CD4-positive, alpha-beta T cell treated with Interleukin-12 subunit alpha and Interleukin-12 subunit beta, for 1 hour (primary cell): ENCODE results near the gene CPA2.
A peak's percentile ranks its signal among the peaks of the same experiment; 100 is the strongest.
"Not testable (repeated sequence)": the region's sequence is repeated elsewhere in the genome, so short reads cannot be mapped to it uniquely, and the experiment has no call there.

Source experiments
- DNase-seq: peaks from one replicate; pipeline ENCODE4 v3.0.0-alpha.2; 2020

CPA2 gene

DNA sequence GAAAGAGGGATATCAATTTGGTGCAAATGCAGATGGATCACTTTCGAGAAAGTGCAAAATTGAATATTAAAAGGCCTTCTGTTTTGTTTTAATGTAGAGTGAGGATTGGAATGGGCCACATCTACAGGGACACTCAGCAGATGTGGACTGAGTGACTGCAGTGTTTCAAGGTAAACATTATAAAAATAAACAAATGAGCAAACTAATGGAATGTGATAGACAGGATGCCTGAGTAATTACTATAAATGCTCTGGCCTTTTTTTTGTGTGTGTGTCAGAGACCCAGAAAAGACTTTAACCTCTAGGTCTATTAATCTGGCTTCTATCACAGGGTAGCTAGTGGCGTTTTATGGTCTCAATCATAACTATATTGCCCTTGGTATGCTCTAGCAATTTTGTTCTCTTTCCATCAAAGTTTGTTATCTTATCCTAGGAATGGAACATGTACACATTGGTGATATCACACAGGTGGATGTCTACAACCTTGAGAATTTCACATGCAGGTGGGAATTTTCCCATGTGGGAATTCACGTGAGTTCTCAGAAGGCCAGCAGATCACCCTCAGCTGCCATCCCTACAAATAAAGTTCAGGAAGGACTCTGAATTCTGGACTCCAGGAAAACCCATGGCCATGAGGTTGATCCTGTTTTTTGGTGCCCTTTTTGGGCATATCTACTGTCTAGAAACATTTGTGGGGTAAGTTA is at the start of gene CPA2:
TSS of gene CPA2 (plus strand) at position 606 of the 703 bp plus-strand sequence. CDS start at position 625, 19 bp downstream.
- DNase-seq = no peak

DNA sequence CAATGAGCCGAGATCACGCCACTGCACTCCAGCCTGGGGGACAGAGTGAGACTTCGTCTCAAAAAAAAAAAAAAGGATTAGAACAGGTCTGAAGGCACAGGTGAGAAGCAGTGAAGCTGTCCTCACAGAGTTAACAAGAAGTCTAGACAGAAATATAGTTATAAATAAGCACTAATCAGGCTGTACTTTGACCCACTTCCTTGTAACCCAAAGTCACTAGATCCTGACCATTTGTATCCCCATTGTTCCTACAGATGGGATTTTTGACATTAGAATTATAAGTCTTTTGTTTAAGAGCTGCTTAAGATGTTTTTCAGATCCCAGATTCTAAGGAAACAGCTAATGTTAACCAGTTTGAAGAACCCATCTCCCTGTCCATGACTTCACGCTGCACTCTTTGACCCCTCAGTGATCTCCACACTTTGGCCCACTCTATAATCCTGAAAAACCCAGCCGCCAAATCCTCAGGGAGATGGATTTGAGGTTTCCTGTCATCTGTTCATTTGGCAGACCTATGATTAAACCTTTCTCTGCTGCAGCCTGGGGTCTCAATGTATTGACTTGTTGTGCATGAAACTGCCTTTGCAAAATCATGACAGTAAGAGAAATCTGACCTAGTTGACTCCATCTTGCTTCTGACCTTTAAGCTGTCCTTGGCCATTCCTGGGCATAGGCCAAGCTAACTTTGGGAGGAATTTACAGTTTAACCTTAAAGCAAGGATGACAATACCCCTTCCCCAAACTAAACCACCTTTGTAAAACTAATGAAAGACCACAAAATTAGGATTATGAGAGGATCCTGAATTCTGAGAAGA is 47.6 kb upstream of the CPA2 start:
- DNase-seq = no peak

DNA sequence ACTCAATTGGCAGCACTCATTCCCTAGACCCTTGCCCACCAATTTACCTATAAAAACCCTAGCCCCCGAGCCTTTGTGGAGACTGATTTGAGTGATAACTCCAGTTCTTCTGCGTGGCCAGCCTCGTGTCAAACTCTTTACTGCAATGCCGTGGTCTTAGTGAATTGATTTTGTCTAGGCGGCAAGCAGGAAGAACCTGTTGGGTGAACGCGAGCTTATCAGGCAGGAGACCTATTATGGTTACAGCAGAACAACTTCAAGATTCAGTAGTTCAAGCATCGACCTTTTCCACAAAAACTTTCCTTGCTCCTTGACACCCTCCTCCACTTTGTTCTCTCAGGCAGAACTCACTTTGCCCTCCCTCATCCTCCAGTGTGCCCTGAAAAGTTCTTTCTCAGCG is 46.8 kb upstream of the CPA2 start:
- DNase-seq = no peak

DNA sequence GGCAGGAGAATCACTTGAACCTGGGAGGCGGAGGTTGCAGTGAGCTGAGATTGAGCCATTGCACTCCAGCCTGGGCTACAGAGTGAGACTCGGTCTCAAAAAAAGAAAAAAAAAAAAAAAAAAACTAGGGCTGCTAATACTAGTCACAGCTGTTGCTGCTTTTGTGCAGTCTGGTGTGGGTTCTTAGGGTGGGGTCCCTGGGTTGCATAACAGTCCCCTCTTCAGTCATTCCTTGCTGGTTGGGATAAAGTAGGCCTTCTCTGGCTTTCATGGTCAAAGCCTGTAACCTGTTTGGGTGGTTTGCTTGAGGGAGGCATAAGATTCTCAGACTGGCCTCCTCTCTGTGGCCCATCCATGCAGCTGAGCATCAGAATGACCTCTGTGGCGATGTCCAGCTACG is 44.9 kb upstream of the CPA2 start:
- DNase-seq = no peak

DNA sequence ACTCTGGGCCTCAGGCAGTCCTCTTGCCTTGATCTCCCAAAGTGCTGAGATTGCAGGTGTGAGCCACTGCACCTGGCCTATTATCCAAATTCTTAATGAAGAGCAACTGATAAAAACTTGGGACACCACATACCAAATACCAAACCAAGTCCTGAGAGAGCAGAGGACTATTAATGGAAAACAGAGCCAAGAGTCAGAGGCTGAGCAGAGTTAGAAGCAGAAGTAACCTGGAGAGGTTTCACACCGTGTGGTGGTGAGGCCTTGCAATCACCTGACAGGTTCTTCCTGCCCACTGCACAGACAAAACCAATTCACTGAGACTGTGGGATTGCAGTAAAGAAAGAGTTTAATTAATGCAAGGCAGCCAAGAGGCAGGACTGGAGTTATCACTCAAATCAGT is 43.0 kb upstream of the CPA2 start:
- no peak for DNase-seq

DNA sequence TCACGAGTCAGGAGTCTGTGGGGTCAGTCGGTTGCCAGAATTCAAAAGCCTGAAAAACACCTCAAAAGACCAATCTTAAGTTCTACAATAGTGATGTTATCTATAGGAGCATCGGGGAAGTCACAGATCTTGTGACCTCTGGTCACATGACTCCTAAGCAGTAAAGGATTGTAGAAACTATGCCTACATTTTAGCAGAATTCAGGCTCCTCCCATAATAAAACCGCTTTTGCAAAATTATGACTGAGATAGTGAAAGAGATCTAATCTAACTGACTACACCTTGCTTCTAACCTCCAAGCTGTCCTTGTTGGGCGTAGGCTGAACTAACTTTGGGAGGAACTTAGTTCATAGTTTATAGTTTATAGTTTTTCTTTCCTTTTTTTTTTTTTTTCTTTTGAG is 42.5 kb upstream of the CPA2 start:
- no peak for DNase-seq

DNA sequence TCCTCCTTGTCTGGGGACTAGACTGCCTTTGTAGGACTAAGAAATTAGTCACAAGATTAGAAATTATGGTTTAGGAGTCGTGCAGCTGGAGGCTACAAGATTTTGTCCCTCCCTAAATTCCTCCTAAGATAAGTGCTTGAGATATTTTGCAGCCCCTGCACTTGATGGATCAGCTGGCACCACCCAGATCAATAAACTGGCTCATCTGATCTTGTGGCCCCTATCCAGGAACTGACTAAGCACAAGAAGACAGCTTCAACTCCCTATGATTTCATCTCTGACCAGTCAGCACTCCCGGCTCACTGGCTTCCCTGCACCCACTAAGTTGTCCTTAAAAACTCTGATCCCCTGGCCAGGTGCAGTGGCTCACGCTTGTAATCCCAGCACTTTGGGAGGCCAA is 41.7 kb upstream of the CPA2 start:
- not testable (repeated sequence) for DNase-seq

DNA sequence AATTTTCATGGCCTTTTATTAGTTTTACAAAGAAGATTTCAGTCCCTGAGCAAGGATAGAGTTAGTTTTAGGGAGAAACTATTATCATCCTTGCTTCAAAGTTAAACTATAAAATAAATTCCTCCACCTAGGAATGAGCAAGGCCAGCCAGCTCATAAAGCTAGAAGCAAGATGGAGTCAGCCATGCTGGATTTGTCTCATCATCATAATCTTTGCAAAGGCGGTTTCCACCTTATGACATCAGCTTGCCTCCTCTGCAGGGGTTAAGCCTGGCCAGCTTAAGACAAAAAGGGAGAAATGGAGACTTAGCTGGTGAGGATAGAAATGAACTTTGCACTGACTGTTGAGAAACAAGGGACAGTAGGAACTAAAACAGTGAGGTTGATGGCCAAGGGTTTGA is 40.3 kb upstream of the CPA2 start:
- DNase-seq = no peak

DNA sequence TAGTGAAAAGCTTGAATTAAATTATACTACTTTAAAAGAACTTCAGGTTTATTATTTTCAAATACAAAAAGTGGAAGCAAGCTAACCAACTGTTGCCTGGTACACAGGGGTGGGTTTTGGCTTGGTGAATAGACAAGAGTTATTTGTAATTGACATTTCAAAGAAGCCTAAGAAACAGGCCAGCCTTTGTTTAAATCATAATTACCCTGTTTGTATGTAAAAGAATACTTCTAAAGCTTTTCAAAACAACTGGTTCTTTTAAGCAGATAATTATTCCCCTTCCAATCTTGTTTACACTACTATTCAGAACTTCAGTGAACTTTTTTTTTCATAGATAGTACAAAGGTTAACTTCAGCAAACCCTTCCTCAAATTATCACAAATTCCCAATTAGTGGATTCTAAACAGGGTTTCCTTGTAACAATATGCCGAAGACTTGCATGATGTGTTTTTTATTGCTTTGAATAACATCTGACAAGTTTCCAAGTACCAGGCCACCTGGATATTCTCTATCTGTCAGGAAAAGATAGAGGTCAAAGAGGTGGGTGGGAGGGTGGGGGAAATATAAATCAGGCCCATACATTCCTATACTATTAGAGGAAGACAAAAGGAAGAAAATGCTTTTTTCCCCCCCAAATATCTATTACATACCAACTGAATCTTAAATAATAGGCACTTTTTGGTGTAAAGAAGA is 38.6 kb upstream of the CPA2 start:
- no peak for DNase-seq

DNA sequence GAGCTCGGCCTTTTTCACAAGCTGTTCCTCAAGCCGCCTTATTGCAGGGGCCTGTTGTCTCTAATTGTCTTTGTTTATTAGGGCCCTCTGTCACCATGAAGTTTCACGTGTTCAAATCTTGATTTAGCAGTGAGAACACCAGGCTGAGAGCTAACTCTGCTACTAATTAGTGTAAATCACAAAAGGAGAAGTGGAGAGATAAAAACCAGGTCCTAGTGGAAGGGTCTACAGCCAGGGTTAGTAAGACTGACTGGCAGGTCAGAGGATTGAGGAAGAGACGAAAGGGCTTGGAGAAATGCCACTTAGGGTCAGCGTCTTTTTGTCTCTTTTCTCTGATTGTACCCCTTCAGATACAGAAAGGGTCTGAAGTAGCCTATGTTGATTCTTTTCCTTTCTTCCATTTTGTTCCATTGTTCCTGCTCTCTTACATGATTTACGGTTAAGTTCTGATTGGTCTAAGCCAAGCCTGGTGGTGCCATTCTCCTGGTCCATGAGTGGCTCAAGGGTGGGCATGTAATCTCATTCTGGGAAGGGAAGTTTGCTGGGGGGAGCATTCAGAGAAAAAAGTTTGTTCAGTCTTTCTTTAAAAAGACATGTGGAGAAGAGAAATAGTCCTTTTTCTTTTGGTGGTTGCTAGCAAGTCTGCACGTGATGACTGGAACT is 37.7 kb upstream of the CPA2 start:
- DNase-seq = no peak

DNA sequence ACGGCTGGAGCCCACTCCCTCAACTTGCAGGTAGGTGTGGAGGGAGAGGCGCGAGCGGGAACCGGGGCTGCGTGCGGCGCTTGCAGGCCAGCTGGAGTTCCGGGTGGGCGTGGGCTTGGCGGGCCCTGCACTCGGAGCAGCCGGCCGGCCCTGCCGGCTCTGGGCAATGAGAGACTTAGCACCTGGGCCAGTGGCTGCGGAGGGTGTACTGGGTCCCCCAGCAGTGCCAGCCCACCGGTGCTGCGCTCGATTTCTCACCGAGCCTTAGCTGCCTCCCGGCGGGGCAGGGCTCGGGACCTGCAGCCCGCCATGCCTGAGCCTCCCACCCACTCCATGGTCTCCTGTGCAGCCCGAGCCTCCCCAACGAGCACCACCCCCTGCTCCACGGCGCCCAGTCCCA is 36.7 kb upstream of the CPA2 start:
- DNase-seq = not testable (repeated sequence)

DNA sequence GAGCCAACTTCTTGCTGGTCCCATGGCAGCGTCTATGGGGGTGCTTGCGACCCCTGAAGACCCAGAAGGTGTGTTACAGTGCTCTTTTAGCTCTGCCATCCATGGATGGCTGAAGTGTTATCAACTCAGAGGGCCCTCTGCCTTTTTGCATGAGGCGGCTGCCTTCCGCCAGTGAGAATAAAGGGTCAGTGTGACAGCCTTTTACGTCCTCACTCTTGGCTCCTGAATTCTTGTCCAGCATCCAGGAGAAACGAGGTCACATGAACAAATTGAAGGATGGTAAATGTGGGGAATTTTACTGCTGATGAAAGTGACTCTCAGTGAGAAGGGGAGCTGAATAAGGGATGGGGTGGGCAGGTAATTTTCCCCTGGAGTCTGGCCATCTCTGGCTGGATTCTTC is 34.9 kb upstream of the CPA2 start:
- DNase-seq = no peak

DNA sequence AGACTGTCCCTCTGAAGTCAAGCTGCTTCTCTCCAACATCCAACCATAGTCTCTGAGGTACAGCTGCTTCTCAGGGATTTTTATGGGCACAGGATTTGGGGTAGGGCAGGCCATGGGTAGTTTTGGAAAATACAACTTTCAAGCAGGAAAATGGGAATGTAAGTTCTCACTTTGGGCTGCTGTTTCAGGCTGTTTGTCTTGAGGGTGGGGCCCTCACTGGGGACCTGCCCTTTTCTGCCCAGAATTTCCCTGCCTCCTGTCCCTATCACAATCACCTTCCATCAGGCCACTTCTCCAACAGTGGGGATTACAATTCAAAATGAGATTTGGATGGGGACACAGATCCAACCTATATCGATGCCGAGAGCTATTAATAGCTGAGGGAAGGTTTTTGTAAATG is 34.5 kb upstream of the CPA2 start:
- DNase-seq = no peak

DNA sequence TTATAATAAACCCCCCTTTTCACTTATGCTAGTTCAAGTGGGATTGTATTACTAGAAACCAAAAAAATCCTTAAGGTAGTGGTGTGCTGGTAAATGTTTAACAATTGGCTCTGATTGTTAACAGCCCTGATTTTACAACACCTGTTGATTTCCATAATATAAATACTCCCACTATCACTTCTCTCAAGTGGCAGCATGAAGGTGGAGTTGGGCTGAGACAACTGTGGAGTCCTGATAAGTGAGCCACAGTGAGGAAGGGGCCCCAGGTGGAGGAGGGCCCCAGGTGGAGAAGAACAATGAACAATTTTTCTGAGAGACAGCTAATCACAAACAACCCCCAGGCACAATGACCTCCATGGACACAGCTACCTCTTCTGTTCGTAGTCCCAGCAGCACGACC is 32.6 kb upstream of the CPA2 start:
- DNase-seq = no peak

DNA sequence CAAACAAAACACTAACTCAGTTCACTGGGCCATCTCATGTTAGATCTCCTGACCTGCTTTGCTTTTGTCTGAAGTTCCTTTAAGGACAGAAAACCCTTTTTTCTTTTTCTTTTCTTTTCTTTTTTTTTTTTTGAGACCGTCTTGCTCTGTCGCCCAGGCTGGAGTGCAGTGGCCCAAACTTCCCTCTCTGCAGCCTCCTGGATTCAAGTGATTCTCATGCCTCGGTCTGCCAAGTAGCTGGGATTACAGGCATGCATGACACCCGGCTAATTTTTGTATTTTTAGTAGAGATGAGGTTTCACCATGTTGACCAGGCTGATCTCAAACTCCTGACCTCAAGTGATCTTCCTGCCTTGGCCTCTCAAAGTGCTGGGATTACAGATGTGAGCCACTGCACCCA is 30.3 kb upstream of the CPA2 start:
- DNase-seq = not testable (repeated sequence)

DNA sequence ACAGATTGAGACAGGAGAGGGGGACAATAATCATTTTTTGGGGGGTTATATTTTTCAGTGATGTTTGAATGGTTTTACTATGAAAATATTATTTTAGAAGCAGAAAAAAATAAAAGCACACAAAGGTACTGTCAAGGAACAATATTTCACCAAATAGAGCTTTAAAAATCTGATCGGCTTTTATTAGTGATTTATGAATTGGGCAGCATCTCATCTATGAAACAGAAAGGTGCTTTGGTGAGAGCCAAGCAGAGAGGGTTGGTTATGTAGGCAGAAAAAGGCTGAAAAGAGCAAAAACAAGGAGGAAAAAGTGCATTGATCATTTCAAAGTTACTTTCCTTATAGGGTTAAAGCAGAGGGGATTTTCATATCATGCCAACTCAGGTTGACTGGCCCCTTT is 26.4 kb upstream of the CPA2 start:
- DNase-seq = no peak

DNA sequence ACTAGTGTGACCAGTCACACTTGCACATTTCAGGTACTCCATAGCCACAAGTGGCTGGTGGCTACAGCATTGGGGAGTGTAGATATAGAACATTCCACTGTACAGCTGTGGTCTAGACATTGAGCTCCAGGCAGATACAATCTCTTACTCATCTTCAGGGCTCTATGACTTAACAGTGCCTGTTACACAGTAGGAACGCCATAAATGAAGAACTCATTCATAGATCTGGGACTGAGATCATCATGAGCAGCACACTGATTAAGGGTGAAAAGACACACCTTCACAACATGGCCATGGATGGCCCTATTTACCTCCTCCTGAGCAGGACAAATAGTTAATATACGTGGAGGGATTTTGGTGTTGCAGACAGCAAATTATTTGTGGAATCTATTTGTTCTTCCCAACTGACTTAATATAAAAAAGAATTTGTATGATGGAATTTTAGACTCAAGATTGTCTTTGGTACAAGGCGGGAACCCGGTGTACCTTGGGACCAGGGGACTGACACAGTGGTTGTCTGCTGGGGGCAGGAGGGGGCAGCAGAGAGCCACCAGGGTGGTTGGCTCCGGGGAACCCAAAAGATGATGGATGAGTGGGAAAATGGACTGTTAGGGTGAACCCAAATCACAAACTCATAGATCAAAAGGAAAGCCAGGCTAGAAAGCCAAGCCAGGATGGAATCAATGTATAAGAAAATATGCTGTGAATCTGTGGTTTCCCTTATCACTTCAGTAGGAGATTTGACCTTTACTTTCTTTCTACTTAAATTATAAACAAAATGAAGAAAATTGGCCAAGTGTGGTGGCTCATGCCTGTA is 24.3 kb upstream of the CPA2 start:
- peak; percentile 27 for DNase-seq

DNA sequence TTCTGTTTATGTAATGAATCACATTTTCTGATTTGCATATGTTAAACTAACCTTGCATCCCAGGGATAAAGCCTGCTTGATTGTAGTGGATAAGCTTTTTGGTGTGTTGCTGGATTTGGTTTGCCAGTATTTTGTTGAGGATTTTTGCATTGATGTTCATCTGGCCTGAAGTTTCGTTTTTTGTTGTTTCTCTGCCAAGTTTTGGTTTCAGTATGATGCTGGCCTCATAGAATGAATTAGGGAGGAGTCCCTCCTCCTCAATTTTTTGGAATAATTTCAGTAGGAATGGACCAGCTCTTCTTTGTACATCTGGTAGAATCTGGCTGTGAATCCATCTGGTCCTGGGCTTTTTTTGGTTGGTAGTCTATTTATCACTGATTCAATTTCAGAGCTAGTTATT is 23.2 kb upstream of the CPA2 start:
- DNase-seq = not testable (repeated sequence)

DNA sequence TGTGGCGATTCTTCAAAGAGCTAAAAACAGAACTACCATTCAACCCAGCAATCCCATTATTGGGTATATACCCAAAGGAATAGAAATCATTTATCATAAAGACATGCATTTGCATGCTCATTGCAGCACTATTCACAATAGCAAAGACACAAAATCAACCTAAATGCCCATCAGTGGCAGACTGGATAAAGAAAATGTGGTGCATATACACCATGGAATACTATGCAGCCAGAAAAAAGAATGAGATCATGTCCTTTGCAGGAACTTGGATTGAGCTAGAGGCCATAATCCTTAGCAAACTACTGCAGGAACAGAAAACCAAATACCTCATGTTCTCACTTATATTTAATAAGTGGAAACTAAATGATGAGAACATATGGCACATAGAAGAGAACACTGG is 20.2 kb upstream of the CPA2 start:
- not testable (repeated sequence) for DNase-seq

DNA sequence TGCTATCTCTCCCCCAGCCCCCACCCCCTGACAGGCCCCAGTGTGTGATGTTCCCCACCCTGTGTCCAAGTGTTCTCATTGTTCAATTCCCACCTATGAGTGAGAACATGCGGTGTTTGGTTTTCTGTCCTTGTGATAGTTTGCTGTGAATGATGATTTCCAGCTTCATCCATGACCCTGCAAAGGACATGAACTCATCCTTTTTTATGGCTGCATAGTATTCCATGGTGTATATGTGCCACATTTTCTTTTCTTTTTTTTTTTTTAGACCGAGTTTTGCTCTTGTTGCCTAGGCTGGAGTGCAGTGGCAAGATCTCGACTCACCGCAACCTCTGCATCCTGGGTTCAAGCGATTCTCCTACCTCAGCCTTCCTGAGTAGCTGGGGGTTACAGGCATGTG is 17.8 kb upstream of the CPA2 start:
- DNase-seq = not testable (repeated sequence)

DNA sequence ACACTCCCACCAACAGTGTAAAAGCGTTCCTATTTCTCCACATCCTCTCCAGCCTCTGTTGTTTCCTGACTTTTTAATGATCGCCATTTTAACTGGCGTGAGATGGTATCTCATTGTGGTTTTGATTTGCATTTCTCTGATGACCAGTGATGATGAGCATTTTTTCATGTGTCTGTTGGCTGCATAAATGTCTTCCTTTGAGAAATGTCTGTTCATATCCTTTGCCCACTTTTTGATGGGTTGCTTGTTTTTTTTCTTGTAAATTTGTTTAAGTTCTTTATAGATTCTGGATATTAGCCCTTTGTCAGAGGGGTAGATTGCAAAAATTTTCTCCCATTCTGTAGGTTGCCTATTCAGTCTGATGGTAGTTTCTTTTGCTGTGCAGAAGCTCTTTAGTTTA is 17.0 kb upstream of the CPA2 start:
- not testable (repeated sequence) for DNase-seq

DNA sequence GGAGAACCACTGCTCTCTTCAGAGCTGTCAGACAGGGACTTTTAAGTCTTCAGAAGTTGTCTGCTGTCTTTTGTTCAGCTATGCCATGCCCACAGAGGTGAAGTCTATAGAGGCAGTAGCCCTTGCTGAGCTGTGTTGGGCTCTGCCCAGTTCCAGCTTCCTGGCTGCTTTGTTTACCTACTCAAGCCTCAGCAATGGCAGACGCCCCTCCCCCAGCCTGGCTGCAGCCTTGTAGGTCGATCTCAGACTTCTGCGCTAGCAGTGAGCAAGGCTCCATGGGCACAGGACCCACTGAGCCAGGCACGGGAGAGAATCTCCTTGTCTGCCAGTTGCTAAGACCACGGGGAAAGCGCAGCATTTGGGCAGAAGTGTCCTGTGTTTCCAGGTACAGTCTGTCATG is 12.1 kb upstream of the CPA2 start:
- no peak for DNase-seq
